Right atrium auricular region (tissue), 2 donors: Measurements from ENCODE around the gene PFDN2. TPM values are rescaled to one million over a fixed set of nuclear protein-coding genes. Genes with fewer than 3 reads are reported as not detected.
A peak's percentile ranks its signal among the peaks of the same experiment; 100 is the strongest.

Experiments used
- DNase-seq: peaks from one replicate; pipeline ENCODE4 v3.0.0-alpha.2; 2019; ENCODE audit warnings: low spot score
- H3K27ac ChIP-seq, 2 donors: fragments of 200-600 bp; sonication (generic); 1 replicate in 1 of 2; 2 replicates in 1 of 2; pipeline ENCODE4 v1.5.1; 2016 to 2019
- H3K27me3 ChIP-seq, 2 donors: fragments of 200-600 bp; sonication (generic); one replicate each; pipeline versions ENCODE4 v1.5.1 to v1.6.0; 2017 to 2019
- H3K36me3 ChIP-seq: fragments of 200-600 bp; sonication (generic); one replicate; pipeline ENCODE4 v1.5.1; 2016
- H3K4me1 ChIP-seq, 2 donors: fragments of 200-600 bp; sonication (generic); one replicate each; pipeline versions ENCODE4 v1.5.1 to v1.6.0; 2017 to 2019
- H3K4me3 ChIP-seq, 2 donors: fragments of 200-600 bp; sonication (generic); 1 replicate in 1 of 2; 2 replicates in 1 of 2; pipeline ENCODE4 v1.5.1; 2017 to 2019; ENCODE audit warnings: mild to moderate bottlenecking in 1 of 2, moderate library complexity in 1 of 2
- H3K9me3 ChIP-seq, 2 donors: fragments of 200-600 bp; sonication (generic); one replicate each; pipeline ENCODE4 v1.5.1; 2019
- CTCF ChIP-seq, 2 donors: fragments of 200-600 bp; sonication (generic); IDR thresholded peaks; one replicate each; pipeline ENCODE4 v1.5.1; 2019; ENCODE audit warnings: antibody characterized with exemption in 2 of 2
- total RNA-seq, 2 donors: library from RNA; depleted of rRNA; stranded (reverse); fragments of >200 nt; gene quantifications; one replicate each; pipeline ENCODE4 v1.1.0, GENCODE V29; 2016

The PFDN2 gene
- total RNA-seq, 2 donors from 2014 or later: 39.9 to 42.2 TPM

GRCh38 chr1:161133220-161133740 is 15.4 kb upstream of the PFDN2 start:
- H3K27me3 ChIP-seq: no peaks in the 10 kb centered on the region
- no peak for DNase-seq
- peaks cover 0 to 32% of the 10 kb centered on the region in 2 donors for H3K4me1 ChIP-seq
- peak overlapping the region; percentile 81 to 83 for H3K4me3 ChIP-seq
- no peak for TF ChIP-seq CTCF (IDR thresholded peaks at IDR 0.05)
- H3K36me3 ChIP-seq: peaks cover 10% of the 10 kb centered on the region
- H3K9me3 ChIP-seq: no peaks in the 10 kb centered on the region
- peak overlapping the region; percentile 93 to 95 for H3K27ac ChIP-seq

- peaks cover 15% of the 10 kb centered on the region for H3K36me3 ChIP-seq
- peaks cover 0 to 37% of the 10 kb centered on the region in 2 donors for H3K4me1 ChIP-seq
- DNase-seq: peak; percentile 95
- no peak for TF ChIP-seq CTCF (IDR thresholded peaks at IDR 0.05)
- H3K4me3 ChIP-seq: peak within 1 kb of the TSS; percentile 81 to 83
- no peaks in the 10 kb centered on the region for H3K9me3 ChIP-seq
- H3K27ac ChIP-seq: peak within 1 kb of the TSS; percentile 93 to 95
- H3K27me3 ChIP-seq: no peaks in the 10 kb centered on the region
Observed at GRCh38 chr1:161132410-161133219, 14.8 kb upstream of the PFDN2 start, which contains the start of gene DEDD. Gene DEDD (minus strand): TSS chr1:161132667. CDS start chr1:161124462, 8,205 bp downstream.

GRCh38 chr1:161131523-161132409 is 13.9 kb upstream of the PFDN2 start:
- no peak for TF ChIP-seq CTCF (IDR thresholded peaks at IDR 0.05)
- Histone ChIP-seq H3K9me3 (no peaks in the 10 kb centered on the region), H3K36me3 (peaks cover 20% of the 10 kb centered on the region), H3K27me3 (no peaks in the 10 kb centered on the region), H3K4me3 (peak overlapping the region; percentile 81 to 83), H3K27ac (peak overlapping the region; percentile 93 to 95), H3K4me1 (peaks cover 0 to 37% of the 10 kb centered on the region in 2 donors)
- DNase-seq: no peak

- no peak overlapping the region for H3K4me3 ChIP-seq
- TF ChIP-seq CTCF (IDR thresholded peaks at IDR 0.05): no peak
Observed at GRCh38 chr1:161130266-161130665, 12.4 kb upstream of the PFDN2 start.

GRCh38 chr1:161128591-161129420 is 11.0 kb upstream of the PFDN2 start:
- H3K4me1 ChIP-seq: peaks cover 0 to 29% of the 10 kb centered on the region in 2 donors
- H3K27ac ChIP-seq: no peak overlapping the region
- H3K4me3 ChIP-seq: no peak overlapping the region
- no peak for DNase-seq
- no peaks in the 10 kb centered on the region for H3K9me3 ChIP-seq
- H3K27me3 ChIP-seq: no peaks in the 10 kb centered on the region
- TF ChIP-seq CTCF (IDR thresholded peaks at IDR 0.05): no peak
- peaks cover 48% of the 10 kb centered on the region for H3K36me3 ChIP-seq

More at GRCh38 chr1:161130266-161130665, 12.4 kb upstream of the PFDN2 start:
- Histone ChIP-seq H3K36me3 (peaks cover 33% of the 10 kb centered on the region), H3K27me3 (no peaks in the 10 kb centered on the region), H3K27ac (no peak overlapping the region), H3K9me3 (no peaks in the 10 kb centered on the region), H3K4me1 (peaks cover 0 to 37% of the 10 kb centered on the region in 2 donors)
- DNase-seq: no peak
